Hepatocyte (in vitro differentiated cells): Measurements from ENCODE around the gene ZMYM2. TPM values are rescaled to one million over a fixed set of nuclear protein-coding genes. Genes with fewer than 3 reads are reported as not detected.

Experiments used
- DNase-seq: peaks from one replicate; pipeline ENCODE4 v3.0.0-alpha.2; 2016; ENCODE audit warnings: low spot score
- H2AFZ ChIP-seq: fragments of 200-600 bp; sonication (generic); 2 replicates; pipeline ENCODE4 v1.6.0; 2016; ENCODE audit warnings: antibody characterized with exemption, mild to moderate bottlenecking
- H3K27ac ChIP-seq: fragments of 200-600 bp; sonication (generic); 2 replicates; pipeline ENCODE4 v1.5.1; 2016; ENCODE audit warnings: mild to moderate bottlenecking
- H3K27me3 ChIP-seq: fragments of 200-600 bp; sonication (generic); 2 replicates; pipeline ENCODE4 v1.6.1; 2016
- H3K36me3 ChIP-seq: fragments of 200-600 bp; sonication (generic); replicated peaks from 2 replicates; pipeline ENCODE4 v1.5.1; 2016; ENCODE audit warnings: low read depth; ENCODE audit not compliant: insufficient read depth
- H3K4me1 ChIP-seq: fragments of 200-600 bp; sonication (generic); 2 replicates; pipeline ENCODE4 v1.5.1; 2016; ENCODE audit warnings: mild to moderate bottlenecking, moderate library complexity; ENCODE audit not compliant: insufficient read depth
- H3K4me2 ChIP-seq: fragments of 200-600 bp; sonication (generic); 2 replicates; pipeline ENCODE4 v1.6.0; 2016
- H3K4me3 ChIP-seq: fragments of 200-600 bp; sonication (generic); 2 replicates; pipeline ENCODE4 v1.5.1; 2016; ENCODE audit warnings: mild to moderate bottlenecking
- H3K79me2 ChIP-seq: fragments of 200-600 bp; sonication (generic); 2 replicates; pipeline ENCODE4 v1.6.0; 2017; ENCODE audit warnings: mild to moderate bottlenecking
- H3K9me2 ChIP-seq: fragments of 200-600 bp; sonication (generic); replicated peaks from 2 replicates; pipeline ENCODE4 v1.6.0; 2017; ENCODE audit warnings: mild to moderate bottlenecking; ENCODE audit not compliant: insufficient read depth
- H3K9me3 ChIP-seq: fragments of 200-600 bp; sonication (generic); 2 replicates; pipeline ENCODE4 v1.5.1; 2016; ENCODE audit warnings: low read depth, mild to moderate bottlenecking
- H4K20me1 ChIP-seq: fragments of 200-600 bp; sonication (generic); 2 replicates; pipeline ENCODE4 v1.6.0; 2016; ENCODE audit warnings: mild to moderate bottlenecking; ENCODE audit not compliant: insufficient read depth, poor library complexity, severe bottlenecking
- CTCF ChIP-seq: fragments of 200-600 bp; sonication (generic); IDR thresholded peaks from 2 replicates; pipeline ENCODE4 v1.5.1; 2016; ENCODE audit warnings: antibody characterized with exemption, mild to moderate bottlenecking; ENCODE audit not compliant: poor library complexity
- EZH2 ChIP-seq: fragments of 200-600 bp; sonication (generic); IDR thresholded peaks from 2 replicates; pipeline ENCODE4 v1.6.1; 2016; ENCODE audit warnings: antibody characterized with exemption, mild to moderate bottlenecking, borderline replicate concordance
- EZH2phosphoT487 ChIP-seq: fragments of 200-600 bp; sonication (generic); IDR thresholded peaks from one replicate; pipeline ENCODE4 v1.6.1; 2018; ENCODE audit warnings: antibody characterized with exemption, mild to moderate bottlenecking, low read depth, moderate library complexity; ENCODE audit not compliant: unreplicated experiment, severe bottlenecking
- WGBS: methylation state at CpG from one replicate; pipeline ENCODE4 v1.1.6; 2016; ENCODE audit warnings: low lambda C conversion rate; ENCODE audit errors: missing lambda C conversion rate; 5-methylcytosine and 5-hydroxymethylcytosine counted together
- polyA plus RNA-seq: library from polyadenylated mRNA; unstranded; fragments of >200 nt; fragmentation: Nextera tagmentation; extraction: Ambion mirVana; gene quantifications from 2 replicates; pipeline ENCODE4 v1.2.1, GENCODE V29; 2016
- total RNA-seq: library from RNA; depleted of rRNA; stranded (reverse); fragments of >200 nt; gene quantifications from 2 replicates; pipeline ENCODE4 v1.2.3, GENCODE V29; 2014

Gene ZMYM2
- total and polyA plus RNA-seq, 2 experiments from 2014 or later: 25.2 to 91.1 TPM

- H3K9me3 ChIP-seq: no peaks in the 10 kb centered on the region
- H3K27me3 ChIP-seq: no peaks in the 10 kb centered on the region
- peaks cover 5% of the 10 kb centered on the region for H3K36me3 ChIP-seq
- no peaks in the 10 kb centered on the region for H3K9me2 ChIP-seq
- H3K4me2 ChIP-seq: no peak overlapping the region
- WGBS: 97% methylated on average over 1 of the region's 1 CpG
- no peak overlapping the region for H2AFZ ChIP-seq
- peaks cover 12% of the 10 kb centered on the region for H3K79me2 ChIP-seq
- H3K27ac ChIP-seq: no peak overlapping the region
- H4K20me1 ChIP-seq: no peaks in the 10 kb centered on the region
- no peak overlapping the region for H3K4me3 ChIP-seq
- TF ChIP-seq EZH2phosphoT487: no peak
- no peak for TF ChIP-seq CTCF
- no peak for DNase-seq
- H3K4me1 ChIP-seq: no peaks in the 10 kb centered on the region
Measured at GRCh38 chr13:20058476-20058875, 99.9 kb downstream of the ZMYM2 start.

GRCh38 chr13:20064128-20064527 lies 105.6 kb downstream of the ZMYM2 start:
- Histone ChIP-seq H3K9me3 (no peaks in the 10 kb centered on the region), H3K4me2 (no peak overlapping the region), H3K79me2 (no peaks in the 10 kb centered on the region), H3K9me2 (no peaks in the 10 kb centered on the region), H3K27ac (no peak overlapping the region), H3K27me3 (no peaks in the 10 kb centered on the region), H3K4me3 (no peak overlapping the region), H4K20me1 (no peaks in the 10 kb centered on the region), H2AFZ (no peak overlapping the region), H3K4me1 (no peaks in the 10 kb centered on the region), H3K36me3 (peaks cover 5% of the 10 kb centered on the region)
- no peak for TF ChIP-seq EZH2phosphoT487
- no peak for TF ChIP-seq EZH2
- no peak for TF ChIP-seq CTCF
- 96% methylated on average over 1 of the region's 1 CpG for WGBS
- DNase-seq: no peak

- Histone ChIP-seq H3K4me1 (no peaks in the 10 kb centered on the region), H3K36me3 (peaks cover 5% of the 10 kb centered on the region), H3K9me3 (no peaks in the 10 kb centered on the region), H2AFZ (no peak overlapping the region), H4K20me1 (no peaks in the 10 kb centered on the region), H3K9me2 (no peaks in the 10 kb centered on the region), H3K4me2 (no peak overlapping the region), H3K4me3 (no peak overlapping the region), H3K27me3 (no peaks in the 10 kb centered on the region), H3K27ac (no peak overlapping the region), H3K79me2 (no peaks in the 10 kb centered on the region)
- no peak for TF ChIP-seq EZH2
- TF ChIP-seq CTCF: no peak
- TF ChIP-seq EZH2phosphoT487: no peak
- WGBS: over 99% methylated on average over 5 of the region's 5 CpGs
- DNase-seq: no peak
Measured at GRCh38 chr13:20065516-20065915, 107.0 kb downstream of the ZMYM2 start.

- H3K36me3 ChIP-seq: no peaks in the 10 kb centered on the region
- no peak for TF ChIP-seq CTCF
- no peak for TF ChIP-seq EZH2
- TF ChIP-seq EZH2phosphoT487: no peak
- H3K27ac ChIP-seq: no peak overlapping the region
- H3K27me3 ChIP-seq: no peaks in the 10 kb centered on the region
- no peak overlapping the region for H2AFZ ChIP-seq
- WGBS: 74% methylated on average over 3 of the region's 3 CpGs
- H3K9me2 ChIP-seq: no peaks in the 10 kb centered on the region
- no peaks in the 10 kb centered on the region for H3K9me3 ChIP-seq
- H4K20me1 ChIP-seq: no peaks in the 10 kb centered on the region
- peaks cover 5% of the 10 kb centered on the region for H3K4me1 ChIP-seq
- no peak for DNase-seq
- H3K79me2 ChIP-seq: no peaks in the 10 kb centered on the region
- H3K4me3 ChIP-seq: no peak overlapping the region
- no peak overlapping the region for H3K4me2 ChIP-seq
Measured at GRCh38 chr13:20069956-20070355, 111.4 kb downstream of the ZMYM2 start.
